ENCODE measurements around the gene TTC24.

DNA sequence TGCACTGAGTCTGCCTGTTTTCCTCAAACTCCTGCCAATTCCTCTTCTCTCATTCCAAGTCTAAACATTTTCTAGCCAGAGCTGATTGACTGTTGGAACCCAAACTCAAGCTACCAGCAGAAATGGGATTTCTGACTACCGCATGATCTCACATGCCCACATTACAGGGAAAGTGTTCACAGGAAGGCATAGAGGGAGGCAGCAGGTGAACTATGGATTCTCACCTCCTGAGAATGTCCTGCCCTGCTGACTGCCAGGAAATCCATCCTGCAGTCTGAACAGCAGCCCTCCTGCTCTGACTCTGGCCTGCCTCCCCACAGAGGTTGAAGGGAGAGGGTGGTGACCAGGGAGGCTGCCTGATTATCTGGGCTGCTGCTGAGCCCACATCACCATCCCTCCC lies 29.7 kb upstream of the TTC24 start:
- TF ChIP-seq, protein P1, sequence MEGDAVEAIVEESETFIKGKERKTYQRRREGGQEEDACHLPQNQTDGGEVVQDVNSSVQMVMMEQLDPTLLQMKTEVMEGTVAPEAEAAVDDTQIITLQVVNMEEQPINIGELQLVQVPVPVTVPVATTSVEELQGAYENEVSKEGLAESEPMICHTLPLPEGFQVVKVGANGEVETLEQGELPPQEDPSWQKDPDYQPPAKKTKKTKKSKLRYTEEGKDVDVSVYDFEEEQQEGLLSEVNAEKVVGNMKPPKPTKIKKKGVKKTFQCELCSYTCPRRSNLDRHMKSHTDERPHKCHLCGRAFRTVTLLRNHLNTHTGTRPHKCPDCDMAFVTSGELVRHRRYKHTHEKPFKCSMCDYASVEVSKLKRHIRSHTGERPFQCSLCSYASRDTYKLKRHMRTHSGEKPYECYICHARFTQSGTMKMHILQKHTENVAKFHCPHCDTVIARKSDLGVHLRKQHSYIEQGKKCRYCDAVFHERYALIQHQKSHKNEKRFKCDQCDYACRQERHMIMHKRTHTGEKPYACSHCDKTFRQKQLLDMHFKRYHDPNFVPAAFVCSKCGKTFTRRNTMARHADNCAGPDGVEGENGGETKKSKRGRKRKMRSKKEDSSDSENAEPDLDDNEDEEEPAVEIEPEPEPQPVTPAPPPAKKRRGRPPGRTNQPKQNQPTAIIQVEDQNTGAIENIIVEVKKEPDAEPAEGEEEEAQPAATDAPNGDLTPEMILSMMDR (IDR thresholded peaks at IDR 0.05; ENCODE audit: low read depth, low read length, poor library complexity, severe bottlenecking): no peak
- TF ChIP-seq EZH2phosphoT487 (IDR thresholded peaks at IDR 0.05; ENCODE audit: borderline replicate concordance, low read length): no peak

All from DOHH2 (cell line).